Measurements from ENCODE around the gene DLG2.

Gene DLG2

DNA sequence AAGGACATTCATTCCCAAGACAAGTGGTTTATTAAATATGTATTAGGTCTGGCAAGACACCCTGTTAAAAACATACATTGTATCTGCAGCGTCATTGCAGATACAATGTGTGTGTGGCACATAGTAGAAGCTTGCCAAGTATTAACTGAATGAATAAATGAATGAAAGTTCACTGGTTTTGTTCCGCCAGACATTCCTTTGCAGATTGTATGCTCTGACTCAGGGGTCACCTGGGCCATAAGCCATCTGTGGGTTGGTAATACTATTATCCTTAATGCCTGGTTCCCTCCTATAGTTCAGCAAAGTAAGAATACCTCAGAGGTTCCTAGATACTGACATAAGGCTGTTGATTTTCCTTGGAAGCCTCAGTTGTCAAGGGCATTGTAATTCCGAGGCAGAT lies 1963.7 kb downstream of the DLG2 start:
- POLR2A ChIA-PET, result no interaction called here
- 100% methylated on average over 1 of the region's 3 CpGs for WGBS (ENCODE audit: insufficient coverage)
- CTCF ChIA-PET, result no interaction called here
- Histone ChIP-seq H3K4me1 (ENCODE audit: control extremely low read depth in 1 of 4, control insufficient read depth in 4 of 4, insufficient read depth in 4 of 4, low read length in 3 of 4) (no peaks in the 10 kb centered on the region), H3K36me3 (ENCODE audit: control insufficient read depth in 4 of 4, insufficient read depth in 4 of 4, low read length in 3 of 4) (no peaks in the 10 kb centered on the region), H3K27ac (ENCODE audit: insufficient read depth in 1 of 2, low read depth in 1 of 2, low read length in 2 of 2, poor library complexity in 1 of 2, severe bottlenecking in 2 of 2) (no peak overlapping the region), H3K27me3 (replicated peaks in 2 of 5; ENCODE audit: control insufficient read depth in 4 of 5, insufficient read depth in 5 of 5, low read length in 4 of 5) (no peaks in the 10 kb centered on the region), H3K9me3 (ENCODE audit: control extremely low read depth in 1 of 5, control insufficient read depth in 4 of 5, insufficient read depth in 2 of 5, low read depth in 1 of 5, low read length in 4 of 5) (no peaks in the 10 kb centered on the region), H3K4me3 (ENCODE audit: control insufficient read depth in 1 of 7, extremely low read depth in 1 of 7, insufficient read depth in 4 of 7, low read depth in 2 of 7, low read length in 6 of 7) (no peak overlapping the region)
- DNase-seq, result no peak

DNA sequence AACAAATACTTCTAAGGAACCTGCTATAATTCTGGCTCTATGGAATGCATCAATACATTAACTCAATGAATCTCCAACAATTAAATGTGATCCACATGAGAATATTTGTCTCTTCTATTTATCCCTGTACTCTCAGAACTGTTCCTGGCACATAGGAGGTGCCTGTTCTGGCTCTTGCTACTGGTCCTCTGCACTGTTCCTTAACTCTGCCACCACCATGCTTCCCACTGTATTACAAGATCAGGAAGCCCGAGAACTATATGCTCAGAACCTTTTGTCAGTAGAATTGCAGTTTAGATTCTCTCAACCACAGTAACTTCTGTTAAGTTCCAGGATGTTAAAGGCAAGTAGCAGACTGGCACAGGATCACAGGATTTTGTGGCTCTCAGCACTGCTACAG lies 1964.7 kb downstream of the DLG2 start:
- no peak overlapping the region for H3K4me3 ChIP-seq (ENCODE audit: control insufficient read depth in 1 of 7, extremely low read depth in 1 of 7, insufficient read depth in 4 of 7, low read depth in 2 of 7, low read length in 6 of 7)
- DNase-seq, result no peak
- H3K36me3 ChIP-seq (ENCODE audit: control insufficient read depth in 4 of 4, insufficient read depth in 4 of 4, low read length in 3 of 4), result no peaks in the 10 kb centered on the region
- no peaks in the 10 kb centered on the region for H3K4me1 ChIP-seq (ENCODE audit: control extremely low read depth in 1 of 4, control insufficient read depth in 4 of 4, insufficient read depth in 4 of 4, low read length in 3 of 4)
- H3K9me3 ChIP-seq (ENCODE audit: control extremely low read depth in 1 of 5, control insufficient read depth in 4 of 5, insufficient read depth in 2 of 5, low read depth in 1 of 5, low read length in 4 of 5), result no peaks in the 10 kb centered on the region
- H3K27me3 ChIP-seq (replicated peaks in 2 of 5; ENCODE audit: control insufficient read depth in 4 of 5, insufficient read depth in 5 of 5, low read length in 4 of 5), result no peaks in the 10 kb centered on the region
- POLR2A ChIA-PET, result no interaction called here
- CTCF ChIA-PET, result no interaction called here
- no peak overlapping the region for H3K27ac ChIP-seq (ENCODE audit: insufficient read depth in 1 of 2, low read depth in 1 of 2, low read length in 2 of 2, poor library complexity in 1 of 2, severe bottlenecking in 2 of 2)
- no CpG with 5 or more reads among the region's 1 CpG for WGBS (ENCODE audit: insufficient coverage)

DNA sequence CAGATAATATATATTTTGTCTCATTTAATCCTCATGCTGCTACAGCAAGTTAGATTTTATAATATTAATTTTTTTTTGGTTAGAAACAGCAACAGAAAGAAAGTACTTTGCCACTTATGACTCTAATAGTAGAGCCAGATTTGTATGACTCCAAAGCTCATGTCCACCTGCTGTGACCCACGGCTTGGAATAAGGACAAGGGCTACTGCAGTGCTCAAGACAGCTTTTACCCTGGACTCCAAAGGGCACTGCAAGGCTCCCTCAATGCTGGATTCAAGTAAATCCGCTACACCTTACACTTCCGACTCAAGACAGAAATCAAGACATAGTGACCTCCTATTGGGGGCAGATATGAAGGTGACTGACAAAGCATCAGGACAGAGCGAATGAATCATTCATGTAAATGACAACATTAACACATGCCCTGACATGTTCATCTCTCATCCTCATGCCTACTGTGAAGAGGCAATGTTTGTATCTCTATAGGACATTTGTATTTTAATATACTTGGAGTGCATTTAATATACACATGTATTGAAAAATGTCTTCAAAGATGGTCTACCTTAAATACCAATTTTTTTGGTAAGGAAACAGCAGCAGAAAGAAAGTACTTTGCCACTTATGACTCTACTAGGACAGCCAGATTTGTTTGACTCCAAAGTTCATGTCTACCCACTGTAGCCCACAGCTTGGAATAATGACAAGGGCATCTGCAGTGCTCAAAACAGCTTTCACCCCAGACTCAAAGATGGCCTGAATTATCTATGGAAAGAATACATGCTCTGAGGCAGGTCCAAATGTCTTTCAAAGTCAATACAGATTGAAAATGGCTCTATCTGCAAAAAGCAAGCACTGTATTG lies 1965.4 kb downstream of the DLG2 start:
- no peaks in the 10 kb centered on the region for H3K27me3 ChIP-seq (replicated peaks in 2 of 5; ENCODE audit: control insufficient read depth in 4 of 5, insufficient read depth in 5 of 5, low read length in 4 of 5)
- WGBS (ENCODE audit: insufficient coverage), result 94% methylated on average over 3 of the region's 4 CpGs
- POLR2A ChIA-PET, result no interaction called here
- H3K9me3 ChIP-seq (ENCODE audit: control extremely low read depth in 1 of 5, control insufficient read depth in 4 of 5, insufficient read depth in 2 of 5, low read depth in 1 of 5, low read length in 4 of 5), result no peaks in the 10 kb centered on the region
- no peak for DNase-seq
- H3K36me3 ChIP-seq (ENCODE audit: control insufficient read depth in 4 of 4, insufficient read depth in 4 of 4, low read length in 3 of 4), result no peaks in the 10 kb centered on the region
- H3K27ac ChIP-seq (ENCODE audit: insufficient read depth in 1 of 2, low read depth in 1 of 2, low read length in 2 of 2, poor library complexity in 1 of 2, severe bottlenecking in 2 of 2), result no peak overlapping the region
- no peak overlapping the region for H3K4me3 ChIP-seq (ENCODE audit: control insufficient read depth in 1 of 7, extremely low read depth in 1 of 7, insufficient read depth in 4 of 7, low read depth in 2 of 7, low read length in 6 of 7)
- CTCF ChIA-PET, result no interaction called here
- H3K4me1 ChIP-seq (ENCODE audit: control extremely low read depth in 1 of 4, control insufficient read depth in 4 of 4, insufficient read depth in 4 of 4, low read length in 3 of 4), result no peaks in the 10 kb centered on the region

DNA sequence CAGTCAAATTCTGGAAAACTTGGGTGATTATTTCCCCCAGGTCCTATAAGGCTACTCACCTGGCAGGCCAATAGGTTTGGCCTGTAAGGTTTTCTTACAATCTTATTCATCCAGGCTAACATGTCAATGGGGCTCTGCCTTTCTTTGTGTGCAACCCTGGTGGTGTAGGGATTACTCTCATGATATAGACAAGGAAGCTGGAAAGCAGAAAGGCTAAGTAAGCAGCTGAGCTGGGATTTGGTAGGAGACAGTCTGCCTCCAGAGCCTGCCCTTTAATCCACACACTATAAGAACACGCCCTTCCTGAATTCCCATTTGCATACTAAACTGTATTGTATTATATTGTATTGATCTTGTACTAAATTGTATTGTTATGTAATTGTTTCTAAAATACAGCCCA lies 1967.7 kb downstream of the DLG2 start:
- H3K27me3 ChIP-seq (replicated peaks in 2 of 5; ENCODE audit: control insufficient read depth in 4 of 5, insufficient read depth in 5 of 5, low read length in 4 of 5), result no peaks in the 10 kb centered on the region
- DNase-seq, result no peak
- no peak overlapping the region for H3K4me3 ChIP-seq (ENCODE audit: control insufficient read depth in 1 of 7, extremely low read depth in 1 of 7, insufficient read depth in 4 of 7, low read depth in 2 of 7, low read length in 6 of 7)
- H3K36me3 ChIP-seq (ENCODE audit: control insufficient read depth in 4 of 4, insufficient read depth in 4 of 4, low read length in 3 of 4), result no peaks in the 10 kb centered on the region
- no peaks in the 10 kb centered on the region for H3K4me1 ChIP-seq (ENCODE audit: control extremely low read depth in 1 of 4, control insufficient read depth in 4 of 4, insufficient read depth in 4 of 4, low read length in 3 of 4)
- no peaks in the 10 kb centered on the region for H3K9me3 ChIP-seq (ENCODE audit: control extremely low read depth in 1 of 5, control insufficient read depth in 4 of 5, insufficient read depth in 2 of 5, low read depth in 1 of 5, low read length in 4 of 5)
- no CpG with 5 or more reads among the region's 1 CpG for WGBS (ENCODE audit: insufficient coverage)
- ChIA-PET POLR2A (no interaction called here), CTCF (no interaction called here)
- no peak overlapping the region for H3K27ac ChIP-seq (ENCODE audit: insufficient read depth in 1 of 2, low read depth in 1 of 2, low read length in 2 of 2, poor library complexity in 1 of 2, severe bottlenecking in 2 of 2)

DNA sequence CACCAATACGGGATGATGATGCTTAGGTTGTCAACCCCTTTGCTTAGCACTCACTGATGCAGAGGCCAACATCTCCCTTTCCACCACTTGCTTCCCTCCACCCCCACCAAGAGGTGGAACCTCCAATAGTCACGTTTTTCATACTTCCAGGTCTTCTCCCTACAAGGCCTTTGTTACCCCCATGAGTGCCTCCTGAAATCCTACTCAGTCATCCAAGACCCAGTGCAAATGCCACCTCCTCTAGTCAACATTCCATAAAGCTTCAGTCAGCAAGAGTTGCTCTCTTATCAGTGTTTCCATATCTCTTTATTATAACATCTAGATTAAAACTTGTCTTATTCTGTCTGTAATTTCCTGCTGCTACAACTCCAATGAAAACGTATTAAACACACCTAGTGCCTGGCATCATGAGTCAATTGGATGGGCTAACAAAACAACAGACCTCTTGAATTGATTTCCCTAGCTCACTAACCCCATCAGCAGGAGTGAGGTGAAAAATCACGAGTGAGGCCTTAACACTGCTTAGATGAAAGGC lies 1970.3 kb downstream of the DLG2 start:
- H3K4me1 ChIP-seq (ENCODE audit: control extremely low read depth in 1 of 4, control insufficient read depth in 4 of 4, insufficient read depth in 4 of 4, low read length in 3 of 4), result no peaks in the 10 kb centered on the region
- H3K9me3 ChIP-seq (ENCODE audit: control extremely low read depth in 1 of 5, control insufficient read depth in 4 of 5, insufficient read depth in 2 of 5, low read depth in 1 of 5, low read length in 4 of 5), result no peaks in the 10 kb centered on the region
- WGBS (ENCODE audit: insufficient coverage), result 86% methylated on average over 1 of the region's 4 CpGs
- H3K36me3 ChIP-seq (ENCODE audit: control insufficient read depth in 4 of 4, insufficient read depth in 4 of 4, low read length in 3 of 4), result no peaks in the 10 kb centered on the region
- POLR2A ChIA-PET, result no interaction called here
- no peak overlapping the region for H3K4me3 ChIP-seq (ENCODE audit: control insufficient read depth in 1 of 7, extremely low read depth in 1 of 7, insufficient read depth in 4 of 7, low read depth in 2 of 7, low read length in 6 of 7)
- DNase-seq, result no peak
- H3K27ac ChIP-seq (ENCODE audit: insufficient read depth in 1 of 2, low read depth in 1 of 2, low read length in 2 of 2, poor library complexity in 1 of 2, severe bottlenecking in 2 of 2), result no peak overlapping the region
- CTCF ChIA-PET, result no interaction called here
- no peaks in the 10 kb centered on the region for H3K27me3 ChIP-seq (replicated peaks in 2 of 5; ENCODE audit: control insufficient read depth in 4 of 5, insufficient read depth in 5 of 5, low read length in 4 of 5)

DNA sequence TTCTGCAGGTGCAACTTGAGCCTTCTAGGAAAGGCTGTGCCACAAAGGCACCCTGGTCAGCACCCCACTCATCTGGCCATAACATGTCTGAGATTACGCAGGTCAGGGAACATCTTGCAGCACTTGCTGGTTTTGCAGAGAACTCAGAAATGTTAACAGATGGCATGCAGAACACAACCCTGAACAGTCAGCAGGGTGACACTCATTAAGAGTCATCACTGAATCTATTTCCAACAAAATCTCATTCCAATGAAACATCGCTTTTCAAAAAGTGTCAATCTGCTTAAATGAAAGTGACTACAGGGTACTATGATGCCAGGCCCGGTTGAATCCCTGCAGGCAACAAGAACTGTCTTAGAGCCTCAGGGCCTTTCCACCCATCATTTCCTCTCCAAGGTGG lies 1971.2 kb downstream of the DLG2 start:
- Histone ChIP-seq H3K4me1 (ENCODE audit: control extremely low read depth in 1 of 4, control insufficient read depth in 4 of 4, insufficient read depth in 4 of 4, low read length in 3 of 4) (no peaks in the 10 kb centered on the region), H3K27ac (ENCODE audit: insufficient read depth in 1 of 2, low read depth in 1 of 2, low read length in 2 of 2, poor library complexity in 1 of 2, severe bottlenecking in 2 of 2) (no peak overlapping the region), H3K36me3 (ENCODE audit: control insufficient read depth in 4 of 4, insufficient read depth in 4 of 4, low read length in 3 of 4) (no peaks in the 10 kb centered on the region), H3K4me3 (ENCODE audit: control insufficient read depth in 1 of 7, extremely low read depth in 1 of 7, insufficient read depth in 4 of 7, low read depth in 2 of 7, low read length in 6 of 7) (no peak overlapping the region), H3K9me3 (ENCODE audit: control extremely low read depth in 1 of 5, control insufficient read depth in 4 of 5, insufficient read depth in 2 of 5, low read depth in 1 of 5, low read length in 4 of 5) (no peaks in the 10 kb centered on the region), H3K27me3 (replicated peaks in 2 of 5; ENCODE audit: control insufficient read depth in 4 of 5, insufficient read depth in 5 of 5, low read length in 4 of 5) (no peaks in the 10 kb centered on the region)
- WGBS (ENCODE audit: insufficient coverage), result 88% methylated on average over 2 of the region's 3 CpGs
- ChIA-PET CTCF (no interaction called here), POLR2A (no interaction called here)
- no peak for DNase-seq

DNA sequence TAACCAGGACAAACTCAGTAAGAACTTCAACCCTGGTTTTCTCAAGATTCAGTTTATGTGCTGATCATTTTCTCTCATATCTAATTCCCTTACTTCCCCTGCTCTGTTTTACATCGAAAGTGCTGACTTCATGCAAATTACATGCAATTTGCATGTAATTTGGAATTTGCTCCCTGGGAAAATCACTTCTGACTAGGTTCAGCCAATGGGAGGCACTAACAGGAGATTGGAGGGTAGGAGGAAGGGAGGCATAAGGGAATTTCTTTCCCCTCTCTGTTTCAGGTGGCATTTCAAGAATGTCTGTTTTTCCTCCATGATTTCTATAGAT lies 1977.7 kb downstream of the DLG2 start:
- peaks cover 0 to 2% (median 0%) of the 10 kb centered on the region in 5 experiments for H3K27me3 ChIP-seq (replicated peaks in 2 of 5; ENCODE audit: control insufficient read depth in 4 of 5, insufficient read depth in 5 of 5, low read length in 4 of 5)
- POLR2A ChIA-PET, result no interaction called here

More for the DNA sequence above, 1977.7 kb downstream of the DLG2 start:
- CTCF ChIA-PET, result no interaction called here
- no CpG with 5 or more reads among the region's 1 CpG for WGBS (ENCODE audit: insufficient coverage)
- no peak overlapping the region for H3K27ac ChIP-seq (ENCODE audit: insufficient read depth in 1 of 2, low read depth in 1 of 2, low read length in 2 of 2, poor library complexity in 1 of 2, severe bottlenecking in 2 of 2)
- DNase-seq, result no peak
- H3K9me3 ChIP-seq (ENCODE audit: control extremely low read depth in 1 of 5, control insufficient read depth in 4 of 5, insufficient read depth in 2 of 5, low read depth in 1 of 5, low read length in 4 of 5), result no peaks in the 10 kb centered on the region
- no peaks in the 10 kb centered on the region for H3K36me3 ChIP-seq (ENCODE audit: control insufficient read depth in 4 of 4, insufficient read depth in 4 of 4, low read length in 3 of 4)
- no peaks in the 10 kb centered on the region for H3K4me1 ChIP-seq (ENCODE audit: control extremely low read depth in 1 of 4, control insufficient read depth in 4 of 4, insufficient read depth in 4 of 4, low read length in 3 of 4)
- H3K4me3 ChIP-seq (ENCODE audit: control insufficient read depth in 1 of 7, extremely low read depth in 1 of 7, insufficient read depth in 4 of 7, low read depth in 2 of 7, low read length in 6 of 7), result no peak overlapping the region

Measured in common myeloid progenitor, CD34-positive (primary cell).